Panc1 (cell line): ENCODE results near the gene CNTN1.

Source experiments
- CTCF ChIP-seq: fragments of 450-650 bp; IDR thresholded peaks from 2 replicates; pipeline ENCODE4 v1.5.1; 2017; ENCODE audit warnings: mild to moderate bottlenecking
- POLR2AphosphoS5 ChIP-seq: IDR thresholded peaks from 2 replicates; pipeline ENCODE4 v1.6.1; 2012; ENCODE audit warnings: mild to moderate bottlenecking, low read depth, low read length, moderate library complexity
- REST ChIP-seq, 2 experiments: IDR thresholded peaks; 2 replicates each; pipeline ENCODE4 v1.6.1; 2011 to 2012; ENCODE audit warnings: low read depth in 2 of 2, control low read depth in 1 of 2, low read length in 1 of 2, mild to moderate bottlenecking in 1 of 2, moderate library complexity in 1 of 2; ENCODE audit not compliant: insufficient read depth in 1 of 2
- SIN3A ChIP-seq: IDR thresholded peaks from 2 replicates; pipeline ENCODE4 v1.6.1; 2012; ENCODE audit warnings: low read depth, mild to moderate bottlenecking, low read length, moderate library complexity, borderline replicate concordance; ENCODE audit not compliant: insufficient read depth
- TCF7L2 ChIP-seq: IDR thresholded peaks from 2 replicates; pipeline ENCODE4 v1.6.1; 2011; ENCODE audit warnings: mild to moderate bottlenecking, low read depth, low read length, inconsistent platforms

GRCh38 chr12:40730281-40730680, 38.0 kb downstream of the CNTN1 start:
- no peak for TF ChIP-seq CTCF
- TF ChIP-seq REST (IDR thresholded peaks at IDR 0.05; ENCODE audit: insufficient read depth in 1 of 2, low read depth in 2 of 2, low read length in 1 of 2) = 0 out of 4 replicates have a peak, but pooled peaks of 1 of the 2 experiments have one; percentile 49
- TF ChIP-seq POLR2AphosphoS5 = no peak
- TF ChIP-seq TCF7L2 = no peak
- TF ChIP-seq SIN3A = no peak
